ENCODE data around the gene SLC22A31.

DNA sequence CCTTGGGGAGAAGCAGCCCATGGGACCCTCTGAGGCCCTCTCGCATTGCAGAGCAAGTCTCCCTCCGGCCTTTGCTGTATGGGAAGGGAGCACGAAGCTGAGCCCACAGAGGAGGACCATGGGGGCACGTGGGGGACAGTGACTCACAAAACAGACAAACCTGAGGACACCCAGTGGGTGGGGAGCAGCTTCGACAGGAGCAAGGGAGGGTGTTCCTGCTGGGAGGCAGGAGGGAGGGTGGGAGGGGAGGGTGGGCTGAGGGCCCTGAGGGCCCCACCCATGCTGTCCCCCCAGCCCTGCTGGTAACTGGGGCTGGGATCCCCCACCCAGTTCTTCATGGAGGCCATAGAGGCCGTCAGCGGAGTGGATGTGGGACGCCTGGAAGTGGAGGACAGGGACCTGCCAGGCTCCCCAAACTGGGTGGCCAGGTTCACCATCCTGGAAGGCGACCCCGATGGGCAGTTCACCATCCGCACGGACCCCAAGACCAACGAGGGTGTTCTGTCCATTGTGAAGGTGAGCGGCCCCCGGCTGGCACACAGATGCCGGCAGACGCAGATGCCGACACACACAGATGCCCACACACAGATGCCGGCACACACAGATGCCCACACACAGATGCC lies 12.5 kb downstream of the SLC22A31 start:
- TF ChIP-seq, protein P1, sequence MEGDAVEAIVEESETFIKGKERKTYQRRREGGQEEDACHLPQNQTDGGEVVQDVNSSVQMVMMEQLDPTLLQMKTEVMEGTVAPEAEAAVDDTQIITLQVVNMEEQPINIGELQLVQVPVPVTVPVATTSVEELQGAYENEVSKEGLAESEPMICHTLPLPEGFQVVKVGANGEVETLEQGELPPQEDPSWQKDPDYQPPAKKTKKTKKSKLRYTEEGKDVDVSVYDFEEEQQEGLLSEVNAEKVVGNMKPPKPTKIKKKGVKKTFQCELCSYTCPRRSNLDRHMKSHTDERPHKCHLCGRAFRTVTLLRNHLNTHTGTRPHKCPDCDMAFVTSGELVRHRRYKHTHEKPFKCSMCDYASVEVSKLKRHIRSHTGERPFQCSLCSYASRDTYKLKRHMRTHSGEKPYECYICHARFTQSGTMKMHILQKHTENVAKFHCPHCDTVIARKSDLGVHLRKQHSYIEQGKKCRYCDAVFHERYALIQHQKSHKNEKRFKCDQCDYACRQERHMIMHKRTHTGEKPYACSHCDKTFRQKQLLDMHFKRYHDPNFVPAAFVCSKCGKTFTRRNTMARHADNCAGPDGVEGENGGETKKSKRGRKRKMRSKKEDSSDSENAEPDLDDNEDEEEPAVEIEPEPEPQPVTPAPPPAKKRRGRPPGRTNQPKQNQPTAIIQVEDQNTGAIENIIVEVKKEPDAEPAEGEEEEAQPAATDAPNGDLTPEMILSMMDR (conservative IDR thresholded peaks at IDR 0.05; ENCODE audit: low read depth, low read length), result no peak
- TF ChIP-seq EZH2phosphoT487 (IDR thresholded peaks at IDR 0.05; ENCODE audit: borderline replicate concordance, low read length), result no peak
